ENCODE measurements around the gene MBNL2. TPM values are rescaled to one million over a fixed set of nuclear protein-coding genes. Genes with fewer than 3 reads are reported as not detected.

Gene MBNL2
- total RNA-seq, 2 experiments from 2014 or later: 16.8 to 18.8 TPM

DNA sequence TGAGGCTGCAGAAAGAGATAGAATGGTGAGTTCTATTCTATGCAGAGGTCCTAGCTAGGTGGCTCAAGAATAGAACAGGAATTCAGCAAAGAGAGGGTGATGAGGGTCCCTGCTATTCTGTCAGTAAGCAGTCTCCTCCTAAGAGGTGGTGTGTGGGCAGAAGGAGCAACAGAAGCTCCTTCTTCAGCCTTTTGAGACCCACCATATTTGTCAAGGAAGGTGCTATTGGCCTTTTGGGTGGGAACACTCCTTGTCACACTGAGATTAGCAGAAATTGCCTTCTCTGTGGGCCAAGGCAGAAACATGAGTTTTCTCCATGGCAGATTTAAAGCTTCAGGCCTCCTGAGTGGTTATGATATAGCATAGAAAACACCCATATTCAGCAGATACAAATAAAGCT is 172.4 kb downstream of the MBNL2 start:
- intact Hi-C loops (cut with micrococcal nuclease): no loop called here
- no peaks in the 10 kb centered on the region for H3K27me3 Mint-ChIP-seq (ENCODE audit: low read depth)
- no peak overlapping the region for H3K4me3 Mint-ChIP-seq
- no peak overlapping the region for H3K27ac Mint-ChIP-seq
- no peak for DNase-seq
- CTCF ChIA-PET: interaction anchor here (1.1 kb wide), 1 partner anchor 284 kb away, joined by 3 read pairs; no protein-coding TSS in a partner anchor
- H3K36me3 Mint-ChIP-seq (ENCODE audit: low read depth): peaks cover 8% of the 10 kb centered on the region
- H3K4me1 Mint-ChIP-seq (ENCODE audit: low read depth): no peaks in the 10 kb centered on the region
- H3K9me3 Mint-ChIP-seq: no peaks in the 10 kb centered on the region

DNA sequence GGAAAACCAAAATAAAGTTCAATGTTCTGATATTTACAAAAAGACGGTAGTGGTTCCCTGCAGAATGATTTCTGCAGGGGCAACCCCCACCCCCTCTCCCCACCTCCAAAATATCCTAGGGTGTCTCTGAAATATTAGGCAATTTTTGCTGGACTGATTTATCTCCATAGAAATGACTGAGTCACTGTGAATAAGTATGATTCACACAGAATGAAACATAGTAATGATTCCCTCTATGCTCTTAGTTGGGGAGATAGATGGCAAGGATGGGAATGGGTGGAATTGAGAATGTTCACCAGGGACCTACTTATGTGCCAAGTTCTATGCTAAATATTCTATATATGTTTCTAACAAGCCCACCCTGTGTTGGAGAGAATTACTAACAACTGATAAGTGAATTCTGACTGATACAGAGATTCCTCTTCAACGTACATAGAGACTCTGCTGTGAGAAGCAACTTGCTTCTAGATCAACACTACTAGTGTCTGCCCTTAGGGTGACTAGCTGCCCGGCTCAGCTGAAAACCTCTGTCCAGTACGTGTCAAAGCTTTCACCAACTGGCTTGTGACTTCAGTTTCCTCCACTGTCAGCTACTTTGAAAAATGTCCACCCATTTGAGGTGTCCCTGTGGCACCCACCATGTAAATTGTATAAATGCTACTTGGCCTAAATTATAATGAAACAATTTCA is 173.5 kb downstream of the MBNL2 start:
- Mint-ChIP-seq H3K27ac (no peak overlapping the region), H3K36me3 (ENCODE audit: low read depth) (peaks cover 8% of the 10 kb centered on the region), H3K27me3 (ENCODE audit: low read depth) (no peaks in the 10 kb centered on the region), H3K9me3 (no peaks in the 10 kb centered on the region), H3K4me1 (ENCODE audit: low read depth) (no peaks in the 10 kb centered on the region), H3K4me3 (no peak overlapping the region)
- DNase-seq: no peak
- CTCF ChIA-PET: no interaction called here
- intact Hi-C loops (cut with micrococcal nuclease): no loop called here

DNA sequence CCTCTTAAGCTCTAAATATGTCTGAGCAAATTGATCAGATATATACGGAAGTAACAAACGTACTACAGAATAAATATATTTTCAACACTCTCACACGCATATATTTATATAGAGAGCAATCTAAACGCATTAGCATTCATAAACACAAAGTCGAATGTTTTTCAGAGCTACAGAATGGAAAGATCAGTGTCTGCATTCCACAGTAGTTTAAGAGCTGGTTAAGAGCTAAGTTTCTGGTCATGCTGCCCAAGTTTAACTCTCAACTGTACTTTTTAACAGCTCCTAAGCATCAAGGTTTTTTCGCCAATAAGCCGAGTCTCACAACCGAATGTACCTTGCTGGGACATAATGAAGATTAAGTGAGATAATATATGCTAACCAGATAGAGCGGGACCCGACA is 175.1 kb downstream of the MBNL2 start:
- CTCF ChIA-PET: no interaction called here
- Mint-ChIP-seq H3K9me3 (peaks cover 2% of the 10 kb centered on the region), H3K27ac (no peak overlapping the region), H3K4me1 (ENCODE audit: low read depth) (no peaks in the 10 kb centered on the region), H3K36me3 (ENCODE audit: low read depth) (peaks cover 6% of the 10 kb centered on the region), H3K4me3 (no peak overlapping the region), H3K27me3 (ENCODE audit: low read depth) (no peaks in the 10 kb centered on the region)
- intact Hi-C loops (cut with micrococcal nuclease): no loop called here
- no peak for DNase-seq

DNA sequence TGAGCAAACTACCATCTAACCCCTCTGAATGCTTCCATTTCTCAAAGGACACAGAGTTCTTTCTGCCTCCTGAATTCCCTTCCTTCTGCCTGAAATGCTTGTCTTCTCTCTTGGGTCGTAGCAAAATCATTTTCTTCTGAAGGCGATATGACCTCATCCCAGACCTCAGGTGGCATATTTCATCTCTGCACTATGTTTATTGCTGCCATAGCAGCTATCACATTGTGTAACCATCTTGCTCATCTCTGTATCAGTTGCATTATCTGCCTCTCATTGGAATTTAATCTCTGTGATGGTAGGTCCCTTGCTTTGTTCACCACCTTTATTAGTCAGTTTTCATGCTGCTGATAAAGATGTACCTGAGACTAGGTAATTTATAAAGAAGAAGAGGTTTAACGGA is 179.3 kb downstream of the MBNL2 start:
- Mint-ChIP-seq H3K27ac (no peak overlapping the region), H3K4me1 (ENCODE audit: low read depth) (no peaks in the 10 kb centered on the region), H3K36me3 (ENCODE audit: low read depth) (peaks cover 2% of the 10 kb centered on the region), H3K4me3 (no peak overlapping the region), H3K9me3 (peaks cover 4% of the 10 kb centered on the region), H3K27me3 (ENCODE audit: low read depth) (peaks cover 3% of the 10 kb centered on the region)
- intact Hi-C loops (cut with micrococcal nuclease): no loop called here
- CTCF ChIA-PET: no interaction called here
- DNase-seq: no peak

- Mint-ChIP-seq H3K27ac (no peak overlapping the region), H3K36me3 (ENCODE audit: low read depth) (peaks cover 2% of the 10 kb centered on the region), H3K9me3 (peaks cover 4% of the 10 kb centered on the region), H3K27me3 (ENCODE audit: low read depth) (peaks cover 8% of the 10 kb centered on the region), H3K4me1 (ENCODE audit: low read depth) (no peaks in the 10 kb centered on the region), H3K4me3 (no peak overlapping the region)
- DNase-seq: no peak
- intact Hi-C loops (cut with micrococcal nuclease): no loop called here
- CTCF ChIA-PET: interaction anchor here (2.1 kb wide), 1 partner anchor 294 kb away, joined by 5 read pairs; no protein-coding TSS in a partner anchor
Measured at GRCh38 chr13:97403893-97404750, 182.0 kb downstream of the MBNL2 start.

- H3K4me1 Mint-ChIP-seq (ENCODE audit: low read depth): no peaks in the 10 kb centered on the region
- no peak overlapping the region for H3K27ac Mint-ChIP-seq
- CTCF ChIA-PET: interaction anchor here (0.6 kb wide), 1 partner anchor 125 kb away, joined by 3 read pairs; no protein-coding TSS in a partner anchor
- no peaks in the 10 kb centered on the region for H3K9me3 Mint-ChIP-seq
- intact Hi-C loops (cut with micrococcal nuclease): no loop called here
- H3K4me3 Mint-ChIP-seq: no peak overlapping the region
- H3K36me3 Mint-ChIP-seq (ENCODE audit: low read depth): no peaks in the 10 kb centered on the region
- peaks cover 8% of the 10 kb centered on the region for H3K27me3 Mint-ChIP-seq (ENCODE audit: low read depth)
- DNase-seq: no peak
Measured at GRCh38 chr13:97407540-97407939, 185.4 kb downstream of the MBNL2 start.

DNA sequence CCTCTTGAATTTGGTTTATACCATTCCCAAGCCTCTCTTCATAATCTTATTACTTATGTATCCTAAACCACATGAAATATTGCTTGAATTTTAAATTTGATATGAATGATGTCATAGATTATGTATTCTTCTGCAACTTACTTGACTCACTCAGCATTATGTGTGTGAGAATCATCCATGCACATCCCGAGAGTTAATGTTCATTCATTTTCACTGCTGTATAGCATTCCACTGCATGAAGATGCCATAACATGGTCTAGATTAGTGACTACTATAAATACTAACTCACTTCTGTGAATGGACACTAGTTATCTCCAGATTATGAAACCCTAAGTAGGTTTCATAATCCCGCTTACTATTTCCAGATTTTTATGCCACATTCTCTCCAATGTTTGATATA is 186.8 kb downstream of the MBNL2 start:
- Mint-ChIP-seq H3K27me3 (ENCODE audit: low read depth) (peaks cover 11% of the 10 kb centered on the region), H3K36me3 (ENCODE audit: low read depth) (no peaks in the 10 kb centered on the region), H3K4me1 (ENCODE audit: low read depth) (no peaks in the 10 kb centered on the region), H3K9me3 (no peaks in the 10 kb centered on the region), H3K4me3 (no peak overlapping the region), H3K27ac (no peak overlapping the region)
- no peak for DNase-seq
- CTCF ChIA-PET: no interaction called here
- intact Hi-C loops (cut with micrococcal nuclease): no loop called here

DNA sequence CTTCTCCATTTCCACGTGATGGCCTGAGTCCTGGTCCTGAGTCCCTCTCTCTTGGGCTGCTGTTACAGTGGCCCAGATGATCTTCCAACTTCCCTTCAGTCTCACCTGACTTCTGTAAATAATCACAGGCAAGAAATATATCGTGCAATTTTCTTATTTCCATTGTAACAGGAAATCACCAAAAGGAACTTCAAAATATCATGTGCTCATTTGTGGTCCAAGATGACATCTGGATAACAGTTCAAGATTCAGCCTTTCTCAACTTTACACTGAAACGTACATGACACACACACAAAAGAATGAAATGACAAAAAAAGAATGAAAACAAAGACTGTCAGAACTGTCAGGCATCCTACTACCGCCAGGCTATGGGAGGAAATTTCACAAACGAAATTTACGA is 189.9 kb downstream of the MBNL2 start:
- DNase-seq: no peak
- H3K4me3 Mint-ChIP-seq: no peak overlapping the region
- CTCF ChIA-PET: no interaction called here
- H3K36me3 Mint-ChIP-seq (ENCODE audit: low read depth): no peaks in the 10 kb centered on the region
- intact Hi-C loops (cut with micrococcal nuclease): no loop called here
- H3K27ac Mint-ChIP-seq: no peak overlapping the region
- H3K4me1 Mint-ChIP-seq (ENCODE audit: low read depth): no peaks in the 10 kb centered on the region
- H3K9me3 Mint-ChIP-seq: no peaks in the 10 kb centered on the region
- peaks cover 9% of the 10 kb centered on the region for H3K27me3 Mint-ChIP-seq (ENCODE audit: low read depth)

- intact Hi-C loops (cut with micrococcal nuclease): no loop called here
- H3K4me1 Mint-ChIP-seq (ENCODE audit: low read depth): no peaks in the 10 kb centered on the region
- CTCF ChIA-PET: no interaction called here
- H3K27me3 Mint-ChIP-seq (ENCODE audit: low read depth): peaks cover 5% of the 10 kb centered on the region
- H3K4me3 Mint-ChIP-seq: no peak overlapping the region
- DNase-seq: no peak
- H3K9me3 Mint-ChIP-seq: no peaks in the 10 kb centered on the region
- H3K36me3 Mint-ChIP-seq (ENCODE audit: low read depth): no peaks in the 10 kb centered on the region
- no peak overlapping the region for H3K27ac Mint-ChIP-seq
Measured at GRCh38 chr13:97413694-97414093, 191.6 kb downstream of the MBNL2 start.

DNA sequence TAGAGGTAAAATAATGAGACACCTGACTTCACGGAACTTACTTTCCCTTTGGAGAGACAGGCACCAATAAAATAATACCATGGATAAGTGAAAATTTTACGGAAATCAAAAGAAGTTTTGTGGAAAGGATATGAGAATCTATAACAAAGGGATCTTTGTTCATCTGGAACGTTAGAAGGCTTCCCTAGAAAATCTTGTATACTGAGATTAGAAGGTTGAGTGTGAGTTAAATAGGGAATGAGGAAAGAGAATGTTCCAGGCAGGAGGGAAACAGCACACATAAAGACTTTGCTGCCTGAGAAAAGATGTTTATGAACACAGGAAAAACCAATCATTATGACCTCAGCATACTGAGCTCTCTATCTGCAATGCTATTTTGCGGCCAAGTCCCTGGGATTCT is 192.3 kb downstream of the MBNL2 start:
- no peaks in the 10 kb centered on the region for H3K9me3 Mint-ChIP-seq
- DNase-seq: no peak
- intact Hi-C loops (cut with micrococcal nuclease): no loop called here
- CTCF ChIA-PET: interaction anchor here (0.9 kb wide), 1 partner anchor 55 kb away, joined by 3 read pairs; no protein-coding TSS in a partner anchor
- H3K36me3 Mint-ChIP-seq (ENCODE audit: low read depth): no peaks in the 10 kb centered on the region
- H3K4me1 Mint-ChIP-seq (ENCODE audit: low read depth): no peaks in the 10 kb centered on the region
- peaks cover 5% of the 10 kb centered on the region for H3K27me3 Mint-ChIP-seq (ENCODE audit: low read depth)
- no peak overlapping the region for H3K27ac Mint-ChIP-seq
- no peak overlapping the region for H3K4me3 Mint-ChIP-seq

- intact Hi-C loops (cut with micrococcal nuclease): no loop called here
- Mint-ChIP-seq H3K4me3 (no peak overlapping the region), H3K9me3 (no peaks in the 10 kb centered on the region), H3K4me1 (ENCODE audit: low read depth) (no peaks in the 10 kb centered on the region), H3K27ac (no peak overlapping the region), H3K27me3 (ENCODE audit: low read depth) (peaks cover 9% of the 10 kb centered on the region), H3K36me3 (ENCODE audit: low read depth) (no peaks in the 10 kb centered on the region)
- CTCF ChIA-PET: interaction anchor here (1.1 kb wide), 1 partner anchor 85 kb away, joined by 4 read pairs; no protein-coding TSS in a partner anchor
- no peak for DNase-seq
Measured at GRCh38 chr13:97417698-97418097, 195.6 kb downstream of the MBNL2 start.

DNA sequence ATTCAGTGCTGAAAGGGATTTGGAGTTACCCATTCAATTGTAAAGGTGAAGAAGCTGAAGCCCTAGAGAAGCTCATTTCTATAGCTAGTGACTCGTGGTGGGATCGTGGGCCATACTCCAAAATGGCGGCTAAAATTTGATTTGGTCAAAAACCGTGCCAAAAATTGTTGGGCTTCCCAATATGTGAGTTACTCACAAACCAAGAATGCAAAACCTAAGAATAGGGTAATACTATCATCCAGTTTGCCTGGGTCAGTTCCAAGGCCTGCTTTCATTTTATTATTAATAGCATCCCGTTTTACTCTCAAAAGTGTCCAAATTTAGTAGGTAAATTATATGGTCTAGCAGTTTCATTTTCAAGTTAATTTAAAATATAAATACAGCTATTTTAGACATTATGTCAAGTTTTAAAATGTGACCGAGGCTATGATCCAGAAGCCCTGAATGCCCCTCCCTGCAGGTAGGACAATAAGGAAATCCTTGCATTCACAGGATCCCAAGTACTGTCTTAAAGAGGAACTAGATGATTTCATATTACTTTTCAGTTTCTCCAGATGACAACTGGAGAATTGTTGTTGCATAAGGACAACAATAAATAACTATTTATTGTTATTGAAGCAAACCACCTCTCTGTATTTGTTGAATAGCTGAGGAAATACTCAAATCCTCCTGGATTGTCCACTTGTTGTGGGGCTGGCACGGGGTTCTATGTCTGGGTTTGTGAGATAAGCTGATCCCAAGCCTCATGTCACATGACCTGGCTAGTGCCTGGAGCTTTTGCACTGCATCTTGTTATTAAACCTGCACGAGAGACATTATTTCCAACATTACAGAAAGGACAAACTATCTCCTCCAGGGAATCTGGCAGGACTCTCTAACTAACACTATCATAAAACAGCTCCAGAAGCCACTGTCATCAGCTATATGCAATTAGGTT is 200.3 kb downstream of the MBNL2 start:
- DNase-seq: no peak
- H3K4me3 Mint-ChIP-seq: no peak overlapping the region
- no peaks in the 10 kb centered on the region for H3K4me1 Mint-ChIP-seq (ENCODE audit: low read depth)
- no peak overlapping the region for H3K27ac Mint-ChIP-seq
- intact Hi-C loops (cut with micrococcal nuclease): no loop called here
- H3K27me3 Mint-ChIP-seq (ENCODE audit: low read depth): peaks cover 6% of the 10 kb centered on the region
- CTCF ChIA-PET: no interaction called here
- H3K36me3 Mint-ChIP-seq (ENCODE audit: low read depth): no peaks in the 10 kb centered on the region
- H3K9me3 Mint-ChIP-seq: no peaks in the 10 kb centered on the region
